ENCODE data around the gene RAB5B. TPM values are rescaled to one million over a fixed set of nuclear protein-coding genes. Genes with fewer than 3 reads are reported as not detected.
A peak's percentile ranks its signal among the peaks of the same experiment; 100 is the strongest.

The RAB5B gene
- polyA plus RNA-seq, 1 donor (not counting 4 experiments of a cell fraction or from before 2014, with no cell fraction given): 138 TPM

GRCh38 chr12:56029166-56029519 lies 55.3 kb downstream of the RAB5B start:
- Histone ChIP-seq H3K79me2 (ENCODE audit: control insufficient read depth, insufficient read depth, low read length) (no peaks in the 10 kb centered on the region), H3K27me3 (ENCODE audit: control insufficient read depth, extremely low read depth, insufficient read depth, low read length) (no peaks in the 10 kb centered on the region), H3K4me2 (ENCODE audit: control insufficient read depth, extremely low read depth, insufficient read depth, low read depth, low read length) (peak overlapping the region; percentile 51), H2AFZ (ENCODE audit: control insufficient read depth, low read length) (no peak overlapping the region), H3K9me1 (ENCODE audit: control insufficient read depth, extremely low read depth, insufficient read depth, low read length) (no peaks in the 10 kb centered on the region), H3K4me3 (ENCODE audit: control insufficient read depth in 2 of 3, extremely low read depth in 1 of 3, insufficient read depth in 2 of 3, low read depth in 1 of 3, low read length in 3 of 3) (no peak overlapping the region), H3K9me3 (ENCODE audit: control insufficient read depth, low read depth, low read length) (no peaks in the 10 kb centered on the region), H3K36me3 (ENCODE audit: control insufficient read depth in 2 of 2, extremely low read depth in 1 of 2, insufficient read depth in 2 of 2, low read length in 2 of 2) (no peaks in the 10 kb centered on the region), H3K27ac (ENCODE audit: control insufficient read depth, insufficient read depth, low read length) (peak overlapping the region; percentile 10), H3K9ac (ENCODE audit: control insufficient read depth, extremely low read depth, insufficient read depth, low read length) (no peak overlapping the region), H3K4me1 (ENCODE audit: control insufficient read depth, extremely low read depth, insufficient read depth, low read length) (peaks cover 14% of the 10 kb centered on the region), H4K20me1 (ENCODE audit: control insufficient read depth, extremely low read depth, insufficient read depth, low read length) (no peaks in the 10 kb centered on the region)
- dilution Hi-C loops (cut with MboI; ENCODE audit: extremely low pct_ligation_motif_present, low sequenced_read_pairs): no loop called here
- TF ChIP-seq EZH2 (IDR thresholded peaks at IDR 0.05; ENCODE audit: low read length) (no peak), CTCF (optimal IDR thresholded peaks at IDR 0.05 in 1 of 3, IDR thresholded peaks at IDR 0.05 in 1 of 3, conservative IDR thresholded peaks at IDR 0.05 in 1 of 3; ENCODE audit: extremely low read depth in 1 of 3, insufficient read depth in 2 of 3, low read length in 3 of 3) (no peak)
- FAIRE-seq (peak; percentile 76), DNase-seq (ENCODE audit: low read depth, low spot score) (no peak)

- TF ChIP-seq CTCF (optimal IDR thresholded peaks at IDR 0.05 in 1 of 3, IDR thresholded peaks at IDR 0.05 in 1 of 3, conservative IDR thresholded peaks at IDR 0.05 in 1 of 3; ENCODE audit: extremely low read depth in 1 of 3, insufficient read depth in 2 of 3, low read length in 3 of 3): peak; percentile 64 to 83 (median 74)
- TF ChIP-seq EZH2 (IDR thresholded peaks at IDR 0.05; ENCODE audit: low read length): no peak
- peaks cover 0 to 3% of the 10 kb centered on the region in 2 experiments for H3K36me3 ChIP-seq (ENCODE audit: control insufficient read depth in 2 of 2, extremely low read depth in 1 of 2, insufficient read depth in 2 of 2, low read length in 2 of 2)
- H3K4me2 ChIP-seq (ENCODE audit: control insufficient read depth, extremely low read depth, insufficient read depth, low read depth, low read length): peak overlapping the region; percentile 51
- no peaks in the 10 kb centered on the region for H3K9me1 ChIP-seq (ENCODE audit: control insufficient read depth, extremely low read depth, insufficient read depth, low read length)
- H3K79me2 ChIP-seq (ENCODE audit: control insufficient read depth, insufficient read depth, low read length): no peaks in the 10 kb centered on the region
- no peak for DNase-seq (ENCODE audit: low read depth, low spot score)
- dilution Hi-C loops (cut with MboI; ENCODE audit: extremely low pct_ligation_motif_present, low sequenced_read_pairs): no loop called here
- no peaks in the 10 kb centered on the region for H3K27me3 ChIP-seq (ENCODE audit: control insufficient read depth, extremely low read depth, insufficient read depth, low read length)
- no peak overlapping the region for H2AFZ ChIP-seq (ENCODE audit: control insufficient read depth, low read length)
- no peak overlapping the region for H3K4me3 ChIP-seq (ENCODE audit: control insufficient read depth in 2 of 3, extremely low read depth in 1 of 3, insufficient read depth in 2 of 3, low read depth in 1 of 3, low read length in 3 of 3)
- peak; percentile 41 for FAIRE-seq
- H4K20me1 ChIP-seq (ENCODE audit: control insufficient read depth, extremely low read depth, insufficient read depth, low read length): no peaks in the 10 kb centered on the region
- H3K9me3 ChIP-seq (ENCODE audit: control insufficient read depth, low read depth, low read length): no peaks in the 10 kb centered on the region
- peaks cover 14% of the 10 kb centered on the region for H3K4me1 ChIP-seq (ENCODE audit: control insufficient read depth, extremely low read depth, insufficient read depth, low read length)
- H3K27ac ChIP-seq (ENCODE audit: control insufficient read depth, insufficient read depth, low read length): no peak overlapping the region
- H3K9ac ChIP-seq (ENCODE audit: control insufficient read depth, extremely low read depth, insufficient read depth, low read length): no peak overlapping the region
Measured at GRCh38 chr12:56029666-56030293, 55.9 kb downstream of the RAB5B start.

Measured in keratinocyte (primary cell).